ENCODE results near the gene RTN4IP1. TPM values are rescaled to one million over a fixed set of nuclear protein-coding genes. Genes with fewer than 3 reads are reported as not detected.
"Not testable (repeated sequence)": the region's sequence is repeated elsewhere in the genome, so short reads cannot be mapped to it uniquely, and the experiment has no call there.

The RTN4IP1 gene
- total RNA-seq, 6 donors from 2014 or later = 1.6 to 5.9 (median 4.3) TPM

GRCh38 chr6:106555767-106556166 is 73.5 kb downstream of the RTN4IP1 start:
- ATAC-seq (ENCODE audit: low FRiP score in 2 of 2) (no peak), DNase-seq (no peak)
- H3K27ac ChIP-seq = no peak overlapping the region
- H3K36me3 ChIP-seq = peaks cover 0 to 36% (median 23%) of the 10 kb centered on the region in 4 donors
- H3K9me3 ChIP-seq = no peaks in the 10 kb centered on the region
- TF ChIP-seq CTCF (IDR thresholded peaks at IDR 0.05) (no peak), EP300 (IDR thresholded peaks at IDR 0.05) (no peak), POLR2A (IDR thresholded peaks at IDR 0.05) (no peak), POLR2AphosphoS5 (IDR thresholded peaks at IDR 0.05) (no peak)
- no peak overlapping the region for H3K4me3 ChIP-seq
- no peaks in the 10 kb centered on the region for H3K27me3 ChIP-seq
- WGBS, 2 donors = 80 to 82% methylated on average over 5 of the region's 5 CpGs
- H3K4me1 ChIP-seq = no peaks in the 10 kb centered on the region

GRCh38 chr6:106553440-106553839 is 75.9 kb downstream of the RTN4IP1 start:
- H3K4me3 ChIP-seq = no peak overlapping the region
- H3K36me3 ChIP-seq = peaks cover 0 to 25% (median 15%) of the 10 kb centered on the region in 4 donors
- H3K4me1 ChIP-seq = peaks cover 0 to 2% (median 0%) of the 10 kb centered on the region in 4 donors
- no peaks in the 10 kb centered on the region for H3K27me3 ChIP-seq
- DNase-seq (no peak), ATAC-seq (ENCODE audit: low FRiP score in 2 of 2) (no peak)
- TF ChIP-seq POLR2A (IDR thresholded peaks at IDR 0.05) (no peak), CTCF (IDR thresholded peaks at IDR 0.05) (no peak), POLR2AphosphoS5 (IDR thresholded peaks at IDR 0.05) (no peak), EP300 (IDR thresholded peaks at IDR 0.05) (no peak)
- 93 to 96% methylated on average over 5 of the region's 5 CpGs for WGBS, 2 donors
- H3K9me3 ChIP-seq = no peaks in the 10 kb centered on the region
- H3K27ac ChIP-seq = no peak overlapping the region

- ATAC-seq (ENCODE audit: low FRiP score in 2 of 2) (no peak), DNase-seq (no peak)
- Histone ChIP-seq H3K4me1 (peaks cover 8 to 20% (median 16%) of the 10 kb centered on the region in 4 donors), H3K27me3 (no peaks in the 10 kb centered on the region), H3K36me3 (peaks cover 0 to 24% (median 14%) of the 10 kb centered on the region in 4 donors), H3K9me3 (no peaks in the 10 kb centered on the region), H3K27ac (no peak overlapping the region), H3K4me3 (no peak overlapping the region)
- TF ChIP-seq POLR2A (IDR thresholded peaks at IDR 0.05) = no peak
- TF ChIP-seq EP300 (IDR thresholded peaks at IDR 0.05) = no peak
- no peak for TF ChIP-seq POLR2AphosphoS5 (IDR thresholded peaks at IDR 0.05)
- no peak for TF ChIP-seq CTCF (IDR thresholded peaks at IDR 0.05)
- WGBS, 2 donors = 94 to 96% methylated on average over 3 of the region's 3 CpGs
These were observed 78.1 kb downstream of the RTN4IP1 start for GRCh38 chr6:106551155-106551554.

- peaks cover 12 to 24% (median 20%) of the 10 kb centered on the region in 4 donors for H3K4me1 ChIP-seq
- TF ChIP-seq POLR2A (IDR thresholded peaks at IDR 0.05) (no peak), EP300 (IDR thresholded peaks at IDR 0.05) (no peak)
- H3K9me3 ChIP-seq = no peaks in the 10 kb centered on the region
- no peak for DNase-seq
- ATAC-seq (ENCODE audit: low FRiP score in 2 of 2) = no peak
- peaks cover 0 to 22% (median 17%) of the 10 kb centered on the region in 4 donors for H3K36me3 ChIP-seq
- no peak overlapping the region for H3K27ac ChIP-seq
- H3K4me3 ChIP-seq = no peak overlapping the region
- WGBS, 2 donors = 81 to 87% methylated on average over 1 of the region's 1 CpG
- H3K27me3 ChIP-seq = no peaks in the 10 kb centered on the region
These were observed 79.8 kb downstream of the RTN4IP1 start for GRCh38 chr6:106549521-106549920.

GRCh38 chr6:106548926-106549455 is 80.3 kb downstream of the RTN4IP1 start:
- peak in 1 of 2 donors; percentile 8 for DNase-seq
- H3K27me3 ChIP-seq; ATAC-seq (ENCODE audit: low FRiP score in 2 of 2); H3K9me3 ChIP-seq; H3K4me3 ChIP-seq: not testable (repeated sequence)
- Histone ChIP-seq H3K36me3 (peaks cover 0 to 19% (median 15%) of the 10 kb centered on the region in 4 donors), H3K27ac (peak overlapping the region in 1 of 4 donors; percentile 6), H3K4me1 (peaks cover 12 to 24% (median 20%) of the 10 kb centered on the region in 4 donors)
- 84 to 92% methylated on average over 3 to 5 of the region's 6 CpGs for WGBS, 2 donors

Data from upper lobe of left lung (tissue), 6 donors.